ENCODE measurements around the gene CIRBP.

GRCh38 chr19:1294688-1295087 is 25.6 kb downstream of the CIRBP start:
- TF ChIP-seq CTCF (IDR thresholded peaks at IDR 0.05; ENCODE audit: poor library complexity) (no peak), EZH2 (IDR thresholded peaks at IDR 0.05; ENCODE audit: borderline replicate concordance) (no peak), EZH2phosphoT487 (IDR thresholded peaks at IDR 0.05; ENCODE audit: low read depth, severe bottlenecking, unreplicated experiment) (no peak)
